ENCODE measurements around the gene HGFAC.

DNA sequence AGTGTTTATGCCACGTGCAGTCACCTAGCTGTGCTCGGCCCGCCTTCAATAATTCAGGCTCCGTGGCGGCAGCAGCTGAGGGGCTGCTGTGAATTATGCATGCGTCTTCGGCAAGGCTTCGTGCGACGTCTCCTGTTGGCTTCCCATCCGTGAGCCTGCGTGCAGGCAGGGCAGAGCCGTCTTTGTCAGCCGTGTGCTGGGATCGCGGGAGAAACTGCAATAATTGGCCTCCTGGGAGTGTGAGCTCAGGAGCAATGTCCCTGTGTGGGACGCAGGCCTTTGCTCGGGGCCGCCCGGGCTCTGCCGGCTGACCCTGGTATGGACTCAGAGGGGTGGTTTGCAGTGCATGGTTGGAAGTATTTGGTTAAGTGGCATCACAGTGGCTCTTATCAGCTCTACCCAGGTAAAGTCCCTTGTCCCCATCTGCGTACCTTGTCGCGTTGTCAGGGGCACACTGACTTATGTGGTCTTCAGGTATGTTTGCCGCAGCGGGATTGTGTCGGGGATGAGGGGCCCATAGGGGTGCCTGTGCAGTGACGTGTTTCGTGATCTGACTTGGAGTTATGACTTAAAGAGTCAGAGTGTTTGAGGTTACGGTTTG is 34.5 kb upstream of the HGFAC start:
- TF ChIP-seq, protein P1, sequence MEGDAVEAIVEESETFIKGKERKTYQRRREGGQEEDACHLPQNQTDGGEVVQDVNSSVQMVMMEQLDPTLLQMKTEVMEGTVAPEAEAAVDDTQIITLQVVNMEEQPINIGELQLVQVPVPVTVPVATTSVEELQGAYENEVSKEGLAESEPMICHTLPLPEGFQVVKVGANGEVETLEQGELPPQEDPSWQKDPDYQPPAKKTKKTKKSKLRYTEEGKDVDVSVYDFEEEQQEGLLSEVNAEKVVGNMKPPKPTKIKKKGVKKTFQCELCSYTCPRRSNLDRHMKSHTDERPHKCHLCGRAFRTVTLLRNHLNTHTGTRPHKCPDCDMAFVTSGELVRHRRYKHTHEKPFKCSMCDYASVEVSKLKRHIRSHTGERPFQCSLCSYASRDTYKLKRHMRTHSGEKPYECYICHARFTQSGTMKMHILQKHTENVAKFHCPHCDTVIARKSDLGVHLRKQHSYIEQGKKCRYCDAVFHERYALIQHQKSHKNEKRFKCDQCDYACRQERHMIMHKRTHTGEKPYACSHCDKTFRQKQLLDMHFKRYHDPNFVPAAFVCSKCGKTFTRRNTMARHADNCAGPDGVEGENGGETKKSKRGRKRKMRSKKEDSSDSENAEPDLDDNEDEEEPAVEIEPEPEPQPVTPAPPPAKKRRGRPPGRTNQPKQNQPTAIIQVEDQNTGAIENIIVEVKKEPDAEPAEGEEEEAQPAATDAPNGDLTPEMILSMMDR (IDR thresholded peaks at IDR 0.05) = no peak
- TF ChIP-seq POLR2A (IDR thresholded peaks at IDR 0.05) = no peak
